Upper lobe of left lung (tissue), 6 donors: ENCODE results near the gene RETNLB. TPM values are rescaled to one million over a fixed set of nuclear protein-coding genes. Genes with fewer than 3 reads are reported as not detected.

Experiments used
- ATAC-seq, 2 donors: fragments of 200-7000 bp; cut with Tn5 transposase; one replicate each; pipeline ENCODE4 v1.9.1; 2022; ENCODE audit warnings: mild to moderate bottlenecking in 2 of 2, moderate library complexity in 2 of 2; ENCODE audit not compliant: low FRiP score in 2 of 2
- DNase-seq, 2 donors: peaks; one replicate each; pipeline ENCODE4 v3.0.0-alpha.2; 2019 to 2020
- H3K27ac ChIP-seq, 4 donors: fragments of 200-600 bp; sonication (generic); one replicate each; pipeline ENCODE4 v1.5.1; 2016 to 2019
- H3K27me3 ChIP-seq, 4 donors: fragments of 200-600 bp; sonication (generic); one replicate each; pipeline ENCODE4 v1.5.1; 2017 to 2019
- H3K36me3 ChIP-seq, 4 donors: fragments of 200-600 bp; sonication (generic); one replicate each; pipeline ENCODE4 v1.5.1; 2016 to 2019
- H3K4me1 ChIP-seq, 4 donors: fragments of 200-600 bp; sonication (generic); one replicate each; pipeline ENCODE4 v1.5.1; 2018 to 2019
- H3K4me3 ChIP-seq, 4 donors: fragments of 200-600 bp; sonication (generic); one replicate each; pipeline ENCODE4 v1.5.1; 2017 to 2019; ENCODE audit warnings: mild to moderate bottlenecking in 2 of 4, moderate library complexity in 1 of 4
- H3K9me3 ChIP-seq, 4 donors: fragments of 200-600 bp; sonication (generic); one replicate each; pipeline ENCODE4 v1.5.1; 2018 to 2019
- EP300 ChIP-seq, 4 donors: sonication (generic); formaldehyde crosslinking; IDR thresholded peaks; one replicate each; pipeline ENCODE4 v1.5.1; 2017; ENCODE audit warnings: antibody characterized with exemption in 4 of 4, control low read depth in 2 of 4
- POLR2A ChIP-seq, 4 donors: fragments of 450-650 bp; IDR thresholded peaks; one replicate each; pipeline ENCODE4 v1.5.1; 2016 to 2017; ENCODE audit warnings: antibody characterized with exemption in 4 of 4, mild to moderate bottlenecking in 2 of 4
- POLR2AphosphoS5 ChIP-seq, 2 donors: sonication (generic); formaldehyde crosslinking; IDR thresholded peaks; one replicate each; pipeline ENCODE4 v1.5.1; 2017; ENCODE audit warnings: antibody characterized with exemption in 2 of 2
- WGBS, 2 donors: methylation state at CpG; one replicate each; pipeline ENCODE4 v1.1.5; 2017 to 2018; 5-methylcytosine and 5-hydroxymethylcytosine counted together
- total RNA-seq, 6 donors: library from RNA; depleted of rRNA in 4 of 6; stranded (reverse); fragments of >200 nt in 4 of 6; gene quantifications; one replicate each; pipeline versions ENCODE4 v1.1.0 to v1.2.1, GENCODE V29; 2016 to 2021
- TF ChIP-seq, protein P1 (sequence below), 6 experiments: fragments of 450-650 bp in 4 of 6; fragments of 200-600 bp in 2 of 6; sonication (generic) in 2 of 6; IDR thresholded peaks; one replicate each; pipeline ENCODE4 v1.5.1; 2016 to 2019; ENCODE audit warnings: antibody characterized with exemption in 6 of 6
- donor health status: DM: no; HTN: no; CAD: no; lungs with moderate emphysema.
- donor health status: DM: no; HTN: yes; CAD: no; lungs with severe emphysema.

Gene RETNLB
- total RNA-seq, 6 donors from 2014 or later: not detected

- no peak for TF ChIP-seq POLR2A (IDR thresholded peaks at IDR 0.05)
- no peak for TF ChIP-seq EP300 (IDR thresholded peaks at IDR 0.05)
- TF ChIP-seq, protein P1, sequence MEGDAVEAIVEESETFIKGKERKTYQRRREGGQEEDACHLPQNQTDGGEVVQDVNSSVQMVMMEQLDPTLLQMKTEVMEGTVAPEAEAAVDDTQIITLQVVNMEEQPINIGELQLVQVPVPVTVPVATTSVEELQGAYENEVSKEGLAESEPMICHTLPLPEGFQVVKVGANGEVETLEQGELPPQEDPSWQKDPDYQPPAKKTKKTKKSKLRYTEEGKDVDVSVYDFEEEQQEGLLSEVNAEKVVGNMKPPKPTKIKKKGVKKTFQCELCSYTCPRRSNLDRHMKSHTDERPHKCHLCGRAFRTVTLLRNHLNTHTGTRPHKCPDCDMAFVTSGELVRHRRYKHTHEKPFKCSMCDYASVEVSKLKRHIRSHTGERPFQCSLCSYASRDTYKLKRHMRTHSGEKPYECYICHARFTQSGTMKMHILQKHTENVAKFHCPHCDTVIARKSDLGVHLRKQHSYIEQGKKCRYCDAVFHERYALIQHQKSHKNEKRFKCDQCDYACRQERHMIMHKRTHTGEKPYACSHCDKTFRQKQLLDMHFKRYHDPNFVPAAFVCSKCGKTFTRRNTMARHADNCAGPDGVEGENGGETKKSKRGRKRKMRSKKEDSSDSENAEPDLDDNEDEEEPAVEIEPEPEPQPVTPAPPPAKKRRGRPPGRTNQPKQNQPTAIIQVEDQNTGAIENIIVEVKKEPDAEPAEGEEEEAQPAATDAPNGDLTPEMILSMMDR (IDR thresholded peaks at IDR 0.05): no peak
- TF ChIP-seq POLR2AphosphoS5 (IDR thresholded peaks at IDR 0.05): no peak
- Histone ChIP-seq H3K4me3 (no peak overlapping the region), H3K27me3 (no peaks in the 10 kb centered on the region), H3K36me3 (no peaks in the 10 kb centered on the region), H3K9me3 (no peaks in the 10 kb centered on the region), H3K4me1 (no peaks in the 10 kb centered on the region), H3K27ac (no peak overlapping the region)
- no peak for DNase-seq
- ATAC-seq: no peak
- 61 to 67% methylated on average over 4 of the region's 4 CpGs for WGBS, 2 donors
Observed at GRCh38 chr3:108724101-108724500, 33.1 kb downstream of the RETNLB start.

GRCh38 chr3:108722724-108723123 is 34.5 kb downstream of the RETNLB start:
- Histone ChIP-seq H3K27ac (no peak overlapping the region), H3K27me3 (no peaks in the 10 kb centered on the region), H3K9me3 (no peaks in the 10 kb centered on the region), H3K4me3 (no peak overlapping the region), H3K4me1 (no peaks in the 10 kb centered on the region), H3K36me3 (no peaks in the 10 kb centered on the region)
- 83 to 88% methylated on average over 1 of the region's 1 CpG for WGBS, 2 donors
- ATAC-seq (no peak), DNase-seq (no peak)
- no peak for TF ChIP-seq POLR2AphosphoS5 (IDR thresholded peaks at IDR 0.05)
- TF ChIP-seq, protein P1 (IDR thresholded peaks at IDR 0.05): no peak
- TF ChIP-seq POLR2A (IDR thresholded peaks at IDR 0.05): no peak
- no peak for TF ChIP-seq EP300 (IDR thresholded peaks at IDR 0.05)

- Histone ChIP-seq H3K4me1 (no peaks in the 10 kb centered on the region), H3K9me3 (no peaks in the 10 kb centered on the region), H3K27me3 (no peaks in the 10 kb centered on the region), H3K27ac (no peak overlapping the region), H3K36me3 (no peaks in the 10 kb centered on the region), H3K4me3 (no peak overlapping the region)
- no peak for ATAC-seq
- WGBS, 2 donors: 42 to 61% methylated on average over 2 of the region's 2 CpGs
- TF ChIP-seq POLR2A (IDR thresholded peaks at IDR 0.05) (no peak), EP300 (IDR thresholded peaks at IDR 0.05) (no peak), POLR2AphosphoS5 (IDR thresholded peaks at IDR 0.05) (no peak)
- TF ChIP-seq, protein P1 (IDR thresholded peaks at IDR 0.05): no peak
- no peak for DNase-seq
Observed at GRCh38 chr3:108719178-108719806, 37.9 kb downstream of the RETNLB start.

GRCh38 chr3:108718454-108718853 is 38.8 kb downstream of the RETNLB start:
- Histone ChIP-seq H3K27me3 (no peaks in the 10 kb centered on the region), H3K9me3 (no peaks in the 10 kb centered on the region), H3K36me3 (no peaks in the 10 kb centered on the region), H3K4me3 (no peak overlapping the region), H3K27ac (no peak overlapping the region), H3K4me1 (no peaks in the 10 kb centered on the region)
- no peak for DNase-seq
- TF ChIP-seq POLR2AphosphoS5 (IDR thresholded peaks at IDR 0.05) (no peak), POLR2A (IDR thresholded peaks at IDR 0.05) (no peak), EP300 (IDR thresholded peaks at IDR 0.05) (no peak)
- no peak for ATAC-seq
- 49 to 51% methylated on average over 2 of the region's 2 CpGs for WGBS, 2 donors

DNA sequence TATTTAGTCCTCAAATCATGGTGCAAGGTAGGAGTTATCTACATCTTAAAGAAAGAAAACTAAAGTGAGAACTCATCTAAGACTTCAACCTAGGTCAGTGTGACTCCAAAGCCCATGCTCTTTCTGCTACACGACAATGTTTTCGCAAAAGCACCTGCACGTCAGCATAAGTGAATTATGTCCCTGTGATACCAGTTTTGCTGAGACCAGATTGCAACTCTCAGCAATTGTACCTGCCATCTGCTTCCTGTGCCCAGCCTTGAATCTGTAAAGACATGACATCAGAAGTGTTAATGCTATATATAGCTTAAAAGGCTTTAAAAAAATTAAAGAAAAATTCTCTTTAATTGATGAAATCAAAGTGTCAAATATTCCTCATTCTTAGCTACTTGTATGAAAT is 43.4 kb downstream of the RETNLB start:
- H3K4me1 ChIP-seq: no peaks in the 10 kb centered on the region
- TF ChIP-seq, protein P1 (IDR thresholded peaks at IDR 0.05): no peak
- TF ChIP-seq POLR2AphosphoS5 (IDR thresholded peaks at IDR 0.05): no peak
- TF ChIP-seq EP300 (IDR thresholded peaks at IDR 0.05): no peak
- no peak for TF ChIP-seq POLR2A (IDR thresholded peaks at IDR 0.05)
- DNase-seq (no peak), ATAC-seq (no peak)
- H3K27me3 ChIP-seq: no peaks in the 10 kb centered on the region
- H3K9me3 ChIP-seq: no peaks in the 10 kb centered on the region
- WGBS, 2 donors: 56 to 61% methylated on average over 3 of the region's 3 CpGs
- no peak overlapping the region for H3K4me3 ChIP-seq
- H3K36me3 ChIP-seq: no peaks in the 10 kb centered on the region
- H3K27ac ChIP-seq: no peak overlapping the region
